Measurements from ENCODE around the gene MYH13. TPM values are rescaled to one million over a fixed set of nuclear protein-coding genes. Genes with fewer than 3 reads are reported as not detected.

Gene MYH13
- total RNA-seq, 1 experiment from 2014 or later = not detected

DNA sequence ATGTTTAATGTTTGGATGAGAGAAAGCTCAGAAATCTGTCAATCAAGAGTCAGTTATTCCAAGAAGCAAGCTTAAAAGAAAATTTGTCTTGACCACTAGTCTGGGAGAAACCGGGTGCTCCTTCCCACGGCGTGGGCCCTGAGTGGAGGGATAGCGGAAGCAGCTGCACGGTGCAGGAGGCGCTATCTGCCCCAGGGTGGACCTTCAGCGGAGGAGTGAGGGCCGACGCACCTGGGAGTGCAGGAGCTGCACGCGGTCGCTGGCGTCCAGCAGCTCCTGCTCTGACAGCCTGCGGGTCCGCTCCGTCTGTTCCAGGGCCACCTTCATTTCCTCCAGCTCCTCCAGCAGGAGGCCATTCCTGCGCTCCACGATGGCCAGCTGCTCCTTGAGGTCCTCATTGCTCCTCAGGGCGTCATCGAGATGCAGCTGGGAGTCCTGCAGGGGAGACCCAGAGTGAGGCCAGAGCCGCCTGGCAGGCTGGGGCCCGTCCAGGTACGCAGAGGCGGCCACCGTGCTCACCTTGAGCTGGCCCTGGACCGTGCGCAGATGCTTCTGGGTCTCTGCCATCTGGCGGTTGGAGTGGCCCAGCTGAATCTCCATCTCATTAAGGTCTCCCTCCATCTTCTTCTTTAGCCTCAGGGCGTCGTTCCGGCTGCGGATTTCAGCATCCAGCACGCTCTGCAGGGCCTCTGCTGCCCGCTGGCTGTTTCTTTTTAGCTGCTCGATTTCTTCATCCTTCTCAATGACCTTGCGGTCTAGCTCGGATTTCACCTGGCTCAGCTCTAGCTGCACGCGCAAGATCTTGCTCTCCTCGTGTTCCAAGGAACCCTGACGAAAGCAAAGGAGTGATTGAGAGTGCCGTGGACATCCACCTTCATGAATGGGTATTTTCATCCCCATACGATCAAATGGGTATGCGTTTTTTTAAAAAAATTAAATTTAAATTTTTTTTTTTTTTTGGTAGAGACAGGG, 63.5 kb downstream of the MYH13 start:
- Histone ChIP-seq H4K20me1 (ENCODE audit: insufficient read depth) (no peaks in the 10 kb centered on the region), H3K27ac (no peak overlapping the region), H3K9me3 (ENCODE audit: insufficient read depth, low read depth) (no peaks in the 10 kb centered on the region), H3K4me2 (no peak overlapping the region), H2AFZ (no peak overlapping the region), H3K36me3 (ENCODE audit: low read depth) (no peaks in the 10 kb centered on the region), H3F3A (ENCODE audit: insufficient read depth, low read depth) (no peaks in the 10 kb centered on the region), H3K9me2 (ENCODE audit: insufficient read depth) (no peaks in the 10 kb centered on the region), H3K27me3 (ENCODE audit: insufficient read depth, low read depth) (peaks cover 11% of the 10 kb centered on the region; the same call in 1 of the 2 replicates), H3K79me2 (ENCODE audit: low read depth) (no peaks in the 10 kb centered on the region), H3K4me1 (replicated peaks; ENCODE audit: insufficient read depth) (no peaks in the 10 kb centered on the region), H3K4me3 (no peak overlapping the region)
- POLR2A ChIA-PET (ENCODE audit: unreplicated experiment) = no interaction called here
- intact Hi-C loops (cut with micrococcal nuclease; ENCODE audit: unreplicated experiment) = no loop called here
- no peak for TF ChIP-seq EZH2 (IDR thresholded peaks at IDR 0.05; ENCODE audit: low read depth)
- TF ChIP-seq, protein P1, sequence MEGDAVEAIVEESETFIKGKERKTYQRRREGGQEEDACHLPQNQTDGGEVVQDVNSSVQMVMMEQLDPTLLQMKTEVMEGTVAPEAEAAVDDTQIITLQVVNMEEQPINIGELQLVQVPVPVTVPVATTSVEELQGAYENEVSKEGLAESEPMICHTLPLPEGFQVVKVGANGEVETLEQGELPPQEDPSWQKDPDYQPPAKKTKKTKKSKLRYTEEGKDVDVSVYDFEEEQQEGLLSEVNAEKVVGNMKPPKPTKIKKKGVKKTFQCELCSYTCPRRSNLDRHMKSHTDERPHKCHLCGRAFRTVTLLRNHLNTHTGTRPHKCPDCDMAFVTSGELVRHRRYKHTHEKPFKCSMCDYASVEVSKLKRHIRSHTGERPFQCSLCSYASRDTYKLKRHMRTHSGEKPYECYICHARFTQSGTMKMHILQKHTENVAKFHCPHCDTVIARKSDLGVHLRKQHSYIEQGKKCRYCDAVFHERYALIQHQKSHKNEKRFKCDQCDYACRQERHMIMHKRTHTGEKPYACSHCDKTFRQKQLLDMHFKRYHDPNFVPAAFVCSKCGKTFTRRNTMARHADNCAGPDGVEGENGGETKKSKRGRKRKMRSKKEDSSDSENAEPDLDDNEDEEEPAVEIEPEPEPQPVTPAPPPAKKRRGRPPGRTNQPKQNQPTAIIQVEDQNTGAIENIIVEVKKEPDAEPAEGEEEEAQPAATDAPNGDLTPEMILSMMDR (conservative IDR thresholded peaks at IDR 0.05) = no peak
- CTCF ChIA-PET = no interaction called here
- DNase-seq = no peak
- no TSS peak for BruUV-seq (replicated peaks)

DNA sequence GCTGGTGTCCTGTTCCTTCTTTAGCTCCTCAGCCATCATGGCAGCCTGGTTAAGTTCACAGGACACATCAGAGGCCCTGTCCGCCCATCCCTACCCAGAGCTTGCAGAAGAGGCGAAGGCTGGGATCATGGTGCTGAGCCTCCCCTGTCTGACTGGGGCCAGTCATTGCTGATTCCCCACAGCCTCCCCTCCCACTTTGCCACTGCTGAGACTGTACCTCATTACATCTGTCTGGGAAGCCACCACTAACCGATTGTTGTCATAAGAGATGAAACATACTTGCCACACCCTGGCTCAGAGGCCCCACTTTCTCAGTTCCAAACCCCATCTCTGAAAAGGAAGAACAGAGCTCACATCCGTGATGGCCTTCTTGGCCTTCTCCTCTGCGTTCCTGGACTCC, 66.2 kb downstream of the MYH13 start:
- intact Hi-C loops (cut with micrococcal nuclease; ENCODE audit: unreplicated experiment) = no loop called here
- H3K36me3 ChIP-seq (ENCODE audit: low read depth) = no peaks in the 10 kb centered on the region
- TF ChIP-seq EZH2 (IDR thresholded peaks at IDR 0.05; ENCODE audit: low read depth) = no peak
- TF ChIP-seq, protein P1 (conservative IDR thresholded peaks at IDR 0.05) = no peak
- H4K20me1 ChIP-seq (ENCODE audit: insufficient read depth) = no peaks in the 10 kb centered on the region
- H3K4me3 ChIP-seq = no peak overlapping the region
- H3K27ac ChIP-seq = no peak overlapping the region
- CTCF ChIA-PET = interaction anchor here (0.6 kb wide), 2 partner anchors 24 to 1769 kb away, joined by 6 read pairs; no protein-coding TSS in a partner anchor
- H3K4me1 ChIP-seq (replicated peaks; ENCODE audit: insufficient read depth) = no peaks in the 10 kb centered on the region
- POLR2A ChIA-PET (ENCODE audit: unreplicated experiment) = no interaction called here
- no peaks in the 10 kb centered on the region for H3K79me2 ChIP-seq (ENCODE audit: low read depth)
- H3F3A ChIP-seq (ENCODE audit: insufficient read depth, low read depth) = no peaks in the 10 kb centered on the region
- H3K4me2 ChIP-seq = no peak overlapping the region
- no peaks in the 10 kb centered on the region for H3K9me2 ChIP-seq (ENCODE audit: insufficient read depth)
- no peak overlapping the region for H2AFZ ChIP-seq
- peaks cover 10% of the 10 kb centered on the region; the same call in 1 of the 2 replicates for H3K27me3 ChIP-seq (ENCODE audit: insufficient read depth, low read depth)
- H3K9me3 ChIP-seq (ENCODE audit: insufficient read depth, low read depth) = no peaks in the 10 kb centered on the region
- no peak for DNase-seq
- no TSS peak for BruUV-seq (replicated peaks)

DNA sequence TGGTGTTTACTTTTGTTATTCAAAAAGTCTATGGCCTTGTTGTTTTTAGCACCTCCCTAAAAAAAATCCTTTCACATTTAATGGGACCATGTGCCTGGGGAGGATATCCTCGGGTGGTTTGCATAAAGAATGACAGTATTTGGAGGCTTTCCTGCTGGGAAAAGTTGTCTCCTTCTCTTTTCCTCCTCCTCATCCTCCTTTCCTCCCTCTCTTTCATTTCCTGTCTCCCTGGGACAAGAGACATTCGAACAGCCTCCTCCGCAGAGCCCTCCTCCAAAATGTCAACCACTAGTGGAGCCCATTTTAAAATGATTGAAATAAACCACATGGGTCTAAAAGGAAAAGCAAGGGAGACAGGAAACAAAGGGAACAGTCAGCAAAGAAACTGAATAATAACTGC, 67.4 kb downstream of the MYH13 start:
- BruUV-seq (replicated peaks) = no TSS peak
- Histone ChIP-seq H3K4me2 (no peak overlapping the region), H3K36me3 (ENCODE audit: low read depth) (no peaks in the 10 kb centered on the region), H3K9me2 (ENCODE audit: insufficient read depth) (no peaks in the 10 kb centered on the region), H3K9me3 (ENCODE audit: insufficient read depth, low read depth) (no peaks in the 10 kb centered on the region), H4K20me1 (ENCODE audit: insufficient read depth) (no peaks in the 10 kb centered on the region), H3F3A (ENCODE audit: insufficient read depth, low read depth) (no peaks in the 10 kb centered on the region), H3K27ac (no peak overlapping the region), H2AFZ (no peak overlapping the region), H3K27me3 (ENCODE audit: insufficient read depth, low read depth) (peaks cover 7% of the 10 kb centered on the region; the same call in 1 of the 2 replicates), H3K4me3 (no peak overlapping the region), H3K4me1 (replicated peaks; ENCODE audit: insufficient read depth) (no peaks in the 10 kb centered on the region), H3K79me2 (ENCODE audit: low read depth) (no peaks in the 10 kb centered on the region)
- no peak for DNase-seq
- ChIA-PET POLR2A (ENCODE audit: unreplicated experiment) (no interaction called here), CTCF (no interaction called here)
- intact Hi-C loops (cut with micrococcal nuclease; ENCODE audit: unreplicated experiment) = no loop called here
- TF ChIP-seq, protein P1 (conservative IDR thresholded peaks at IDR 0.05) = no peak
- TF ChIP-seq EZH2 (IDR thresholded peaks at IDR 0.05; ENCODE audit: low read depth) = no peak
